HepG2 (cell line): ENCODE measurements around the gene TXNRD2. TPM values are rescaled to one million over a fixed set of nuclear protein-coding genes. Genes with fewer than 3 reads are reported as not detected.

Experiments used
- ATAC-seq: fragments of 200-7000 bp; cut with Tn5 transposase; 3 replicates; pipeline ENCODE4 v1.9.1; 2020; ENCODE audit warnings: mild to moderate bottlenecking, moderate library complexity
- BruUV-seq: library from RNA; stranded (reverse); fragments of 400-500 nt; replicated peaks from 2 replicates; lab custom pipeline; 2021; lab: Mats Ljungman, UMichigan
- CTCF ChIA-PET: fragments of 300-600 bp; formaldehyde crosslinking; extraction: SDS; loops from one replicate; lab custom pipeline; 2021; ENCODE audit warnings: low total read pairs, inconsistent platforms, low intra/inter-chr PET ratio; lab: Yijun Ruan, JAX
- POLR2A ChIA-PET: fragments of 350-600 bp; sonication (Branson Sonifier 250); formaldehyde crosslinking; loops from one replicate; lab custom pipeline; 2020; ENCODE audit warnings: antibody characterized with exemption, inconsistent platforms; lab: Yijun Ruan, JAX
- DNase-seq: peaks from one replicate; pipeline ENCODE4 v3.0.0-alpha.2; 2015; ENCODE audit warnings: low spot score
- FAIRE-seq: peaks from 3 replicates; lab custom pipeline; 2011; peaks lifted over from hg19 to GRCh38; lab: Jason Lieb, UNC
- H2AFZ ChIP-seq: one replicate; pipeline ENCODE4 v1.6.1; 2011; ENCODE audit warnings: low read length, inconsistent platforms
- H3K27ac ChIP-seq: fragments of 300-600 bp; 3 replicates; pipeline ENCODE4 v1.8.0; 2011; ENCODE audit warnings: mixed run types, mild to moderate bottlenecking, mixed read lengths, low read length, inconsistent platforms; ENCODE audit not compliant: insufficient read depth; ENCODE audit errors: extremely low read length
- H3K27me3 ChIP-seq, 2 experiments: fragments of 200-600 bp in 1 of 2; 2 replicates in 1 of 2; 3 replicates in 1 of 2; pipeline versions ENCODE4 v1.6.0 to v1.8.0; 2011; ENCODE audit warnings: low read length in 2 of 2, mild to moderate bottlenecking in 2 of 2, moderate library complexity in 2 of 2, inconsistent platforms in 1 of 2; ENCODE audit not compliant: insufficient read depth in 2 of 2, control insufficient read depth in 1 of 2
- H3K36me3 ChIP-seq, 2 experiments: fragments of 200-600 bp in 1 of 2; replicated peaks in 1 of 2; 2 replicates in 1 of 2; 3 replicates in 1 of 2; pipeline versions ENCODE4 v1.5.1 to v1.8.0; 2011; ENCODE audit warnings: low read length in 2 of 2, inconsistent platforms in 1 of 2; ENCODE audit not compliant: insufficient read depth in 2 of 2, control insufficient read depth in 1 of 2
- H3K4me1 ChIP-seq: 2 replicates; pipeline ENCODE4 v1.5.1; 2012; ENCODE audit warnings: low read length, inconsistent platforms; ENCODE audit not compliant: insufficient read depth
- H3K4me2 ChIP-seq: 2 replicates; pipeline ENCODE4 v1.6.0; 2011; ENCODE audit warnings: low read depth, low read length, inconsistent platforms
- H3K4me3 ChIP-seq, 3 experiments: fragments of 200-600 bp in 1 of 3; sonication (generic), shearing (Covaris generic) in 1 of 3; replicated peaks in 1 of 3; 2 replicates each; pipeline ENCODE4 v1.5.1; 2011 to 2016; ENCODE audit warnings: low read length in 3 of 3, inconsistent platforms in 2 of 3, low read depth in 2 of 3, mild to moderate bottlenecking in 2 of 3, control low read depth in 1 of 3, mixed read lengths in 1 of 3; ENCODE audit not compliant: insufficient read depth in 1 of 3
- H3K79me2 ChIP-seq: one replicate; pipeline ENCODE4 v1.6.1; 2011; ENCODE audit warnings: low read length, inconsistent platforms; ENCODE audit not compliant: insufficient read depth
- H3K9ac ChIP-seq: 2 replicates; pipeline ENCODE4 v1.6.0; 2011; ENCODE audit warnings: mild to moderate bottlenecking, low read depth, low read length, inconsistent platforms; ENCODE audit not compliant: insufficient read depth
- H3K9me3 ChIP-seq: 2 replicates; pipeline ENCODE4 v1.5.1; 2012; ENCODE audit warnings: mild to moderate bottlenecking, low read length
- H4K20me1 ChIP-seq: 2 replicates; pipeline ENCODE4 v1.6.0; 2011; ENCODE audit warnings: inconsistent platforms, mild to moderate bottlenecking, low read length, moderate library complexity; ENCODE audit not compliant: insufficient read depth
- CSRNP2 ChIP-seq: sonication (generic); formaldehyde crosslinking; conservative IDR thresholded peaks from 2 replicates; pipeline ENCODE4 v1.8.0; 2022; ENCODE audit warnings: low read depth, missing genetic modification reagents
- MBNL3 ChIP-seq: fragments of 250-450 bp; sonication (Bioruptor Pico); conservative IDR thresholded peaks from 2 replicates; pipeline ENCODE4 v1.8.0; 2022; ENCODE audit warnings: mild to moderate bottlenecking, inconsistent platforms
- PAF1 ChIP-seq: IDR thresholded peaks from 2 replicates; pipeline ENCODE4 v1.6.1; 2016; ENCODE audit warnings: missing genetic modification reagents, missing compliant biosample characterization
- PATZ1 ChIP-seq: sonication (generic); formaldehyde crosslinking; IDR thresholded peaks from 2 replicates; pipeline ENCODE4 v1.4.0; 2020; ENCODE audit warnings: missing genetic modification reagents
- REST ChIP-seq, 2 experiments: IDR thresholded peaks; 2 replicates each; pipeline ENCODE4 v1.6.1; 2011 to 2012; ENCODE audit warnings: low read length in 2 of 2, borderline replicate concordance in 1 of 2, low read depth in 1 of 2, mild to moderate bottlenecking in 1 of 2, moderate library complexity in 1 of 2
- SMARCE1 ChIP-seq: fragments of 450-650 bp; IDR thresholded peaks from 2 replicates; pipeline ENCODE4 v1.6.1; 2017; ENCODE audit warnings: borderline replicate concordance
- ZNF136 ChIP-seq: sonication (generic); formaldehyde crosslinking; IDR thresholded peaks from 2 replicates; pipeline ENCODE4 v1.8.1; 2022; ENCODE audit warnings: low read depth, mild to moderate bottlenecking, moderate library complexity, missing genetic modification reagents
- ZNF772 ChIP-seq: sonication (generic); formaldehyde crosslinking; IDR thresholded peaks from 2 replicates; pipeline ENCODE4 v1.5.0; 2020; ENCODE audit warnings: mild to moderate bottlenecking, missing genetic modification reagents
- WGBS: methylation state at CpG from one replicate; pipeline ENCODE4 v1.1.6; 2017; ENCODE audit warnings: low lambda C conversion rate; 5-methylcytosine and 5-hydroxymethylcytosine counted together
- in situ Hi-C: cut with HindIII; loops from 2 replicates; pipeline ENCODE4 v1.10.0; 2017; ENCODE audit warnings: low pct_unique_long_range_greater_than_20kb; ENCODE audit not compliant: extremely low pct_ligation_motif_present
- intact Hi-C: fragments of 100-400 bp; cut with micrococcal nuclease; formaldehyde crosslinking; loops from one replicate; pipeline ENCODE4 v1.10.0; 2022; ENCODE audit not compliant: unreplicated experiment
- polyA plus RNA-seq, 8 experiments: library from polyadenylated mRNA; depleted of rRNA in 3 of 8; stranded (reverse) in 7 of 8; unstranded in 1 of 8; fragments of >200 nt; fragmentation: Illumina TruSeq in 4 of 8; extraction: Trizol in 4 of 8; gene quantifications; 2 replicates each; pipeline versions ENCODE4 v1.2.1 to v1.2.3, GENCODE V29; 2011 to 2016; ENCODE audit warnings: low read depth in 4 of 8, missing spikeins in 1 of 8, mixed read lengths in 1 of 8; ENCODE audit not compliant: insufficient read depth in 1 of 8
- total RNA-seq, 5 experiments: library from RNA; depleted of rRNA; stranded (reverse); fragments of >200 nt; fragmentation: Illumina TruSeq; extraction: Trizol; gene quantifications; 2 replicates each; pipeline ENCODE4 v1.2.3, GENCODE V29; 2016; ENCODE audit warnings: low read depth in 1 of 5

TXNRD2 gene
- total and polyA plus RNA-seq, 2 of the 13 experiments (the other 11 are each of a cell fraction or from before 2014, with no cell fraction given): 17.5 to 18.6 TPM

GRCh38 chr22:19903031-19903430 lies 38.6 kb downstream of the TXNRD2 start:
- WGBS: 100% methylated on average over 1 of the region's 9 CpGs
- CTCF ChIA-PET: no interaction called here
- BruUV-seq: no TSS peak

More at GRCh38 chr22:19903031-19903430, 38.6 kb downstream of the TXNRD2 start:
- Histone ChIP-seq H3K27ac (no peak overlapping the region), H3K36me3 (peaks cover 2 to 3% of the 10 kb centered on the region in 2 experiments; a peak in 3 of 5 replicates)
- TF ChIP-seq ZNF136 (CRISPR knock-in tag): no peak
- no peak for TF ChIP-seq PAF1 (CRISPR knock-in tag)
- no peak for TF ChIP-seq ZNF772 (CRISPR knock-in tag)
- no peak for TF ChIP-seq PATZ1 (CRISPR knock-in tag)
- TF ChIP-seq CSRNP2 (CRISPR knock-in tag): no peak
- no peak for TF ChIP-seq MBNL3 (CRISPR knock-in tag)
- no peak for TF ChIP-seq SMARCE1
- no peak for TF ChIP-seq REST (IDR thresholded peaks at IDR 0.05; ENCODE audit: borderline replicate concordance in 1 of 2, low read depth in 1 of 2, low read length in 2 of 2)
- TF ChIP-seq, all 625 proteins: peak for 0
- Histone ChIP-seq H3K9ac (no peak overlapping the region), H3K4me1 (peaks cover 55% of the 10 kb centered on the region), H3K4me3 (no peak overlapping the region), H2AFZ (no peak overlapping the region), H4K20me1 (no peaks in the 10 kb centered on the region), H3K9me3 (no peaks in the 10 kb centered on the region), H3K79me2 (no peaks in the 10 kb centered on the region), H3K4me2 (no peak overlapping the region), H3K27me3 (no peaks in the 10 kb centered on the region)
- DNase-seq (no peak), ATAC-seq (no peak), FAIRE-seq (no peak)
- intact Hi-C loops: no loop called here
- POLR2A ChIA-PET: interaction anchor here (1.8 kb wide), 1 partner anchor 39 kb away, joined by 5 read pairs; the partner anchor contains the start of genes COMT and TXNRD2
- in situ Hi-C loops: loop anchor here (5.0 kb wide), 2 partner anchors 51 to 171 kb away; partner anchors contain the start of genes GNB1L and RTL10
